ENCODE measurements around the gene DDX56. TPM values are rescaled to one million over a fixed set of nuclear protein-coding genes. Genes with fewer than 3 reads are reported as not detected.

DDX56 gene
- total RNA-seq, 1 experiment from 2014 or later, result 147 TPM

GRCh38 chr7:44518761-44519160 lies 54.9 kb downstream of the DDX56 start:
- Histone ChIP-seq H3K36me3 (ENCODE audit: control insufficient read depth, insufficient read depth, low read length) (no peaks in the 10 kb centered on the region), H3K27me3 (ENCODE audit: control insufficient read depth, insufficient read depth, low read length) (no peaks in the 10 kb centered on the region), H3K27ac (ENCODE audit: low read length) (no peak overlapping the region), H3K4me1 (ENCODE audit: control insufficient read depth, insufficient read depth, low read length) (no peaks in the 10 kb centered on the region), H3K4me3 (ENCODE audit: low read depth in 2 of 2, low read length in 2 of 2) (no peak overlapping the region), H3K9me3 (ENCODE audit: control insufficient read depth, insufficient read depth, low read depth, low read length) (no peaks in the 10 kb centered on the region)
- TF ChIP-seq POLR2AphosphoS5 (IDR thresholded peaks at IDR 0.05; ENCODE audit: low read depth, low read length) (no peak), TCF7L2 (IDR thresholded peaks at IDR 0.05; ENCODE audit: low read depth, low read length) (no peak), REST (IDR thresholded peaks at IDR 0.05; ENCODE audit: insufficient read depth in 1 of 2, low read depth in 2 of 2, low read length in 1 of 2) (no peak), CTCF (IDR thresholded peaks at IDR 0.05) (no peak), SIN3A (IDR thresholded peaks at IDR 0.05; ENCODE audit: borderline replicate concordance, insufficient read depth, low read depth, low read length) (no peak)
- no TSS peak for BruUV-seq (replicated peaks)
- intact Hi-C loops (cut with micrococcal nuclease; ENCODE audit: unreplicated experiment), result no loop called here
- ATAC-seq, result no peak
- POLR2A ChIA-PET, result interaction anchor here (0.6 kb wide), 1 partner anchor 17 kb away, joined by 5 read pairs; no protein-coding TSS in a partner anchor
- CTCF ChIA-PET, result no interaction called here
- DNase-seq (ENCODE audit: low read depth, low spot score), result no peak
- in situ Hi-C loops (cut with HindIII; ENCODE audit: low pct_unique_long_range_greater_than_20kb, low sequenced_read_pairs), result no loop called here

- DNase-seq (ENCODE audit: low read depth, low spot score) (no peak), ATAC-seq (no peak)
- in situ Hi-C loops (cut with HindIII; ENCODE audit: low pct_unique_long_range_greater_than_20kb, low sequenced_read_pairs) (no loop called here), intact Hi-C loops (cut with micrococcal nuclease; ENCODE audit: unreplicated experiment) (no loop called here)
- H3K36me3 ChIP-seq (ENCODE audit: control insufficient read depth, insufficient read depth, low read length), result no peaks in the 10 kb centered on the region
- no peaks in the 10 kb centered on the region for H3K9me3 ChIP-seq (ENCODE audit: control insufficient read depth, insufficient read depth, low read depth, low read length)
- TF ChIP-seq POLR2AphosphoS5 (IDR thresholded peaks at IDR 0.05; ENCODE audit: low read depth, low read length) (no peak), SIN3A (IDR thresholded peaks at IDR 0.05; ENCODE audit: borderline replicate concordance, insufficient read depth, low read depth, low read length) (no peak), CTCF (IDR thresholded peaks at IDR 0.05) (no peak), REST (IDR thresholded peaks at IDR 0.05; ENCODE audit: insufficient read depth in 1 of 2, low read depth in 2 of 2, low read length in 1 of 2) (no peak), TCF7L2 (IDR thresholded peaks at IDR 0.05; ENCODE audit: low read depth, low read length) (no peak)
- H3K27ac ChIP-seq (ENCODE audit: low read length), result no peak overlapping the region
- H3K4me1 ChIP-seq (ENCODE audit: control insufficient read depth, insufficient read depth, low read length), result no peaks in the 10 kb centered on the region
- CTCF ChIA-PET, result no interaction called here
- H3K27me3 ChIP-seq (ENCODE audit: control insufficient read depth, insufficient read depth, low read length), result no peaks in the 10 kb centered on the region
- no TSS peak for BruUV-seq (replicated peaks)
- POLR2A ChIA-PET, result no interaction called here
- no peak overlapping the region for H3K4me3 ChIP-seq (ENCODE audit: low read depth in 2 of 2, low read length in 2 of 2)
Observed at GRCh38 chr7:44517175-44517574, 56.5 kb downstream of the DDX56 start.

Other genes with a start within 250 kb of the DDX56 start
- 0.26 TPM for gene CAMK2B, start 248.3 kb downstream of the DDX56 start, total RNA-seq (2021; ENCODE audit: unreplicated experiment)
- gene NUDCD3, start 83.2 kb downstream of the DDX56 start, total RNA-seq (2021; ENCODE audit: unreplicated experiment), result 117 TPM
- gene NPC1L1, start 32.6 kb downstream of the DDX56 start, total RNA-seq (2021; ENCODE audit: unreplicated experiment), result not detected
- gene TMED4, start 8.3 kb upstream of the DDX56 start, total RNA-seq (2021; ENCODE audit: unreplicated experiment), result 123 TPM
- gene OGDH, start 32.7 kb upstream of the DDX56 start, total RNA-seq (2021; ENCODE audit: unreplicated experiment), result 166 TPM
- 137 TPM for gene ZMIZ2, start 174.9 kb upstream of the DDX56 start, total RNA-seq (2021; ENCODE audit: unreplicated experiment)
- 3,706 TPM for gene PPIA, start 222.8 kb upstream of the DDX56 start, total RNA-seq (2021; ENCODE audit: unreplicated experiment)